GM21367 (cell line): ENCODE data around the gene TFB2M.

ENCODE experiments used
- ATAC-seq: cut with Tn5 transposase; IDR thresholded peaks from one replicate; pipeline ENCODE4 v1.9.1; 2021; ENCODE audit not compliant: unreplicated experiment

TFB2M gene

DNA sequence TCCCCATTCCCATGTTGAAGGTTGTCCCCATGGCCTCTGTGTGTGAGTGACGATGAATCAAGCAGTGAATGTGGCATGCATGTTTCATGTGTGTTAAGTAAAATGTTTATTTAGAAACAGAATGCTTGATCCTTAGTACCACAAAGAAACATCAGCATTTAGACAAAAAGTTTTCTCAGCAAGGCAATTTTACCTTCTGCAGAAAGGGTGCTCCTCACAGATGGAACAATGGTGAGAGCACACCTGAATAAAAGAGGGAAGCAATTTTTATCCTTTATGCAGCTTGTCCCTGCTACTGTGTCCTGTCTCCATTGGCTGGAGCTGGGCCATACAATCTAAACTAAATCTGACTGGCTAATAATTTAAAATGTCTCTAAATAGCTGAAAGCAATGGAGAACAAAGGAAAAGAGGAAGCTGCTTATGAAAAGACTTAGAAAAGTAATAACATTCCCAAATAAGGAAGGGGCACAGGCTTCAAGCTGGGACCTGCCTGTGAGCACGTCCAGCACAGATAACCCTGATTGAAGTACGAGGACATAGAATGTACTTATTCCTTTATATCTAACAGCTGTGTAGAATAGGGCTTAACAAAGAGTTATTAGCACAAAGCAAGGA is 50.6 kb downstream of the TFB2M start:
- no peak for ATAC-seq

DNA sequence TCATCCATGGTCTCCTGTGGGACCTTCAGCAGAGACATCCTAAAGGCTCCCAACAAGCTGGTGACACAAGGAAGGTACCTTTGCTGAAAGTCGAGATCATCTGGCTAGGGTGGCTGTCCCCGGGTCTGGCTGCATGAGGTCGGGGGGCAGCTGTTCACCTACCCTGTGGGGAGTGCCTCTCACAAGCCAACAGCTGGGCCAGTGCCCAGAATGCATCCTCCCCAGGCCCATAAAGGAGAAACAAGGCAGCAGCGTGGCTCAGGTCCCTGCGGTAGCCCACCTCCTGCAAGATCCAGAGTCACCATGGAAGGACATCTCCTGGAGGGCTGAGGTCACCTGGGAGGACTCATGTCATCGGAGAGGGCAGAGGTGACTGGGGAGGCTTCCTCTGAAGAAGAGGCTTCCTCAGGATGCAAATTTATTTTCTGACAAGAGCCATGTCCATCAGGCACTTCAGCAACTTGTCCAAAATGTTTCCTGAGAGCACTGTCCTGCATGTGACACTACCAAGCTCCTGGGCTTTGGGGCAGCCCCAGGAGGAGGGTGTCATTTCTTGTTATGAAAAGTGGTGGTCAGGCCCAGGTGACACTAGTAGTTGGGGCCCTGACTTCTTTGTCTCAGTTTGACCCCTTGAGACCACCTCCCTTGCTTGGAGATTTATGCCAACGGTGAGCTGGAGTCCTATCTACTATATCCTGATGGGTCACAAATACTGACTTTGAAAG is 52.3 kb downstream of the TFB2M start:
- no peak for ATAC-seq

DNA sequence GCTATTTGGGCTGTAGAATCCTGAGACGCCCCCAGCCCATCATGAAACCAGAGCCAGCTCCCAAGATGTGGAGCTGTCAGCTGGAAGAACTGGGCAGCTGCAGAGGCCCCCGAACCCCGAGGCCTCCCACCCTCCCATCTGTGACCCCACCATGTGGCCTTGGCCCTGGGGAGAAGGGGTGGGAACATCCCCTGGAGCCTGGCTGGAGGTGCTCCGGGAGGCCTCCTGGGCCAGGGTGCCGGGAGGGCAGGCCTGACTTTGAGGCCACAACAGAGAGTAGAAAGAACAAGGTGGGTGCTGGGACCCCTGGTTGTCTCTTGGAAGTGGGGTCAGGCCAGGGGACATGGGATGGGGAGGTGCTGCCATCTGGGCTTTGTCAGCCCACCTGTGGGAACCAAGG is 53.0 kb downstream of the TFB2M start:
- ATAC-seq: no peak

DNA sequence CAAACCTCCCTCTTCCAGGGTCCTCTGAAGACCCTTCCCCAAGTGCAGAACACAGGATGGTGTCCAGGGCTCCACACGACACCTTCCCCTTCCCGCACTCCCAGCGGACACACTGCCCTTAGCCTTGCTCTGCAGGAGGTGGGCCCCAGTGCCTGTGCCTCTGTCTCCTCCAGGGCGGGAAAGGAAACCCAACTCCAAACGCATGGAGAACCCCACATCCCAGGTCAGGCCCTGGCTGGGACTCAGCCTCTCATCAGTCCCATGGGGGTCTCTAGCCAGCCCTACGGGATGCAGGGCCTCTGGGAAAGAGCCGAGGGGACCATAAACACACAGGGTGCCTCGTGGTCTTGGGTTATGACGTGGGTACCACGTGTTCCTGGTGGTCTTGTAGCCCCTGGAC is 53.4 kb downstream of the TFB2M start:
- ATAC-seq: no peak

DNA sequence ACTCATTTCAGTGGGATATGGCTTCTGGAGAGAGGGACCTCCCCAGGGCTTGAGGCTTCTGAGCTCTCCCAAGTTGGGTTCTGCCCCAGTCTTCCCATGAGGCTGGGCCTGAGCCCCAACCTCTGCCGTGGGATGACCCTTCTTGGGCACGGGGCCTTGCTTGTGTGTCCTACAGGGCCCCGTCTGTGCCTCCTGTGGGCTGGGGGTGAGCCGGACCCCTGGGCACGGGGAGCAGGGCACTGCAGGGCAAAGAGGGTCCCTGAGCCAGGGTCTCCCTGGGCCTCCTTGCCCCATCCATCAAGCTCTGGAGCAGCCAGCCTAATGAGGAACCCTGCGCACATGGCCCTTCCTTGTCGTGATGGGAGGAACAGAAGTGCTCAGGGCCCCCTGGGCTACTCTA is 53.8 kb downstream of the TFB2M start:
- no peak for ATAC-seq

DNA sequence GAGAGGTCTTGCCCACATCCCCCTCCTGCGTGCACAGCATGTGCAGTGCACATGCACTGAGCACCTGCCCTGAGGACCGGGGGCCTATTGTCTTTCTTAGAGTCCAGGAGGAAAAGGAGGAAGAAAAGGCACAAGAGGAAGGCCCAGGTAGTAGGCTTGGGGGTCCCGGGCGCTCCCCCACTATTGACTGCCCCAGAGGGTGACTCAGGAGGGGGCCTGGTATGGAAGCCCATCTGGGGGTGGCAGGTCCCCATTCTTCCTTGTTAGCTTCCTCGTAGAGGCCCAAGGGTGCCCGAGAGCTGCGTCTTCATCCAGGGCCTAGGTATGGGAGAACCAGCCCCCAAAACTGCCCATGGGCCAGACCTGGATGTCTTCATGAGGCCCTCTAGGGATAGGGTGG is 54.9 kb downstream of the TFB2M start:
- no peak for ATAC-seq

DNA sequence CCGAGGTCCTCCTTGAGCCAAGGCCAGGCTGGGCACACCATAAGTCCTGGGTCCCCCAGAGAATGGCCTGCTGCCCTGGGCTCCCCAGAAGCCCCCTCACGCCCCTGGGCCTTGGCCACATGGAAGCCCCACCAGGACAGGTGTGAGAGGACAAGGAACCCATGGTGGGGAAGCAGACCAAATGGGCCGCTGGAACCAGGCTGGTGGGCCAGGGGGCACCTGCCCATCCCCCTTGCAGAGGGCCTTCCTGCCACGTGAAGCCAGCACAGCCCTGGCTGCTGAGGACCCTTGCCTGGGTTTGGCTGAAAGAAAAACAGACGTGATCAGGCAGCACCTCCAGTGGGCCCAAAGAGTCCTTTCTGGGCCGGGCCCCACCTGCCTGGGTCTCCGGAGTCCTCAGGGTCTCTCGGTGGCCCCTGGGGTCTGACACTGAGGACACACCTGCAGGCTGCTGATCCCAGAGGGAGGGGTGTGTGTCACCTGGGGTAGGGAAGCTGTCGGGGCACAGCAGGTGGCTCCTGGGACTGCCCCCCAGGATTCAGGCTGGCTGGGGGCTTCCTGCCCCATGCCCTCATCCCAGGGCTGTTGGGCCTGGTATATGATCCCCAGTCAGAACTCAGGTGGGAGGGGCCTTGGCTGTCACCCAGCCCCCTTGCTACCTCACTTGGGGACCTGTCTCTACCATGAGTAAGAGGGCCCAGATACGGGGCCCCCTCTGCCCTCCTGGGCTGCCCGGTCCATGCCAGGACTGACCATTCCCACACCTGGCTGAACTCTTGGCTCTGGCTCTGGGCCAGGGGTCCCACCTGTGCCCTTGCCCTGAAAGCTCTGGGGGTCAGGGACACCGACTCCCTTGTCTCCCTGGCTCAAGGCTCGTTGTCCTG is 55.7 kb downstream of the TFB2M start:
- no peak for ATAC-seq

DNA sequence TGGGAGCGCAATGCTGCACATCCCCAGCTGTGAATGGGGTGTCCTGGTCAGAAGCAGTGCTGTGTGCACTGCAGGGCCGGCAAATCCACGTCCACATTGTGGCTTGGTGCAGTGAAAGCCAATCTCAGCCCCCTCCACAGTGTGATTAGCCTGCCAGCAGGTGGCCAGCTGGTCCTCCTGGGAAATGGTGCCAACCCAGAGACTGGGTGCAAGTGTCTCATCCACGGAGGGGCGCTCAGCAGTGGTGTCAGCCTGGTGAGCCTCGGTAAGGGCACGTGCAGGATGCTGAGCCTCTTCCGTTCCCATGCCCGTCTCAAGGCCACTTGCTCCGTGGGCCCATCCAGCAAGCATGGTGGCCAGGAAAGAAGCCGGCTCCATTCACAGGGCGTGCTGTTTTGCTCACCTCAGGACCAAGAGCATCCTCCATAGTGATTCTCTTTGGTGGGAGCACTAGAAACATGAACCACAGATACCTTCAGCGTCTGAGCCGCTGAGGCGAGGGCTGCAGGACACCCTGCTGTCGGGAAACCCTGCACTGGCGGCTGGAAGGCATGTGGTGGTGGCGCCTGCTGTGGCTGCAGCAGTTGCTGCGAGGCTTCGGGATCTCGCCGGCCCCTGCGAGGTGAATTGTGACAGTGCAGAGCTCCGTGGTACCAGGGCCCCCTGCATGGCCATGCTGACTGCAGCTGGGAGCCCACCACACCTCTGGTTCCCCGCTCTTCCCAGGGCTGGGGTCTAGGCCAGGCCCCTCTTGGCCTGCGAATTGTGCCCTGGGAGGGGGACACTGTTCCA is 57.0 kb downstream of the TFB2M start:
- no peak for ATAC-seq

DNA sequence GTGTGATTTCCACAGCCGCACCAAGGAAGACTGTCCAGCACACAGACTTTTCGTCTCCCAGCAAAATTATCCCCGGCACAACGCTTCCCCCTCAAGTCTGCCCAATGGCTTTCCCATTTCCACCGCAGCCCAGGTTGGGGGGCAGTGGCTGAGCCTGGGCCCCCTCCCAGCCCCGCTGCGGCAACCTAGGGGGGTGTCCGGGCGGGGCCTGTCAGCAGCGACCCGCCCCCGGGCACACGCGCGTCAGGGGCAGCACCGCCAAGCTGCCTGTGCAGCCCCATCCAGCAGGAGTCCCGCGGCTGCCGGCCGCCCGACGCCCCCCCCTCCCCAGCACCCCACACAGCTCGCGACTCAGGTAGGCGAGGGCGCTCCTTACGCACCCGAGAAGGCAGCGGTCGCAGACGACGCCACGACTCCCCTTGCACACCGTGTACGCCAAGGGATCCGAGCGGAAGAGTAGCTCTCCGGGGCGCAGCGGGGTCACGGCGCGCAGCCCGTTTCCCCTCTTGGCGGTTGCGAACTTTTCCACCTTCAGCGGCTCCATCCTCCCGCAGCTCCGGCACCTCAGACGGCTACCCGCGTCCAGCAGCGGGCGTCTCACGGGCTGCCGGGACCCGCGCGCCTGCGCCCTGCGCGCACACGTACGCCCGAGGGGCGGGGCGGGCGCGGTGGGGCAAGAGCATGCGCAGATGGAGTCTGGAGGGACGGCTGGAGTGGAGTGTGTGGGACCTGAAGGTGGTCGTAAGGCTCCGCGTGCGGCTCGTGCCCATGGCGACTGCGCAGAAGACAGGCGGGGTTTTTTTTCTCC is 59.2 kb downstream of the TFB2M start, which contains the start of gene SMYD3:
TSS of gene SMYD3 (minus strand) at position 606 of the 808 bp plus-strand sequence.
- ATAC-seq: peak; percentile 83

DNA sequence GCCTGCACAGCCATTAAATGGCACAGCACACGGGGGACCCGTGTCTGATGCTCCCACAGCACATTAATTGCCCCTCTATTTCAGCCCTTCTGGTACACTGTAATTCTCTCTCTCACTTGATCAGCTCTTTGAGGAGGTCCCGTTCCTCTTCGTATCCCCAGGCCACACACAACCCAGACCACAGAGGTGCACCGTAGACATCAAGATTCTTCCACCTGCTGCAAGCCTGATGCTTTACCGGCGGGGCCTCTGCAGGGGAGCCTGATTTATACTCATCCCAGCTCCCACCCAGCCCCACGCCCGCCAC is 59.7 kb downstream of the TFB2M start:
- ATAC-seq: peak; percentile 9

DNA sequence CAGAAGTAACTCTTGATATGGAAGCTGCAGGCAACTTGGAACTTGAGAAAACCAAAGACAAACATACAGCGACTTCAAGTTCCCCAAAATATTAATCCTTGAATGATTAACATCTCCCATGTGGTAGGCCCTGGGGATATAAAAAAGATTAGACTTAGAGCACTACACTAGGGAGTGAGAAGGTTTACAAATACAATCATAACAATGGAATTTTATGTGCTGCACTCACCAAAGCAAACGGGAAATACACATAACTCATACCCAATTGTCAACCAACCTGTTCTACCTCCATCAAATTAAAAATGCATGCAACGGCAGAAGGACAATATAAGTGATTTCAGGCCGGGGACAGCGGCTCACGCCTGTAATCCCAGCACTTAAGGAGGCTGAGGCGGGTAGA is 62.7 kb downstream of the TFB2M start:
- no peak for ATAC-seq

DNA sequence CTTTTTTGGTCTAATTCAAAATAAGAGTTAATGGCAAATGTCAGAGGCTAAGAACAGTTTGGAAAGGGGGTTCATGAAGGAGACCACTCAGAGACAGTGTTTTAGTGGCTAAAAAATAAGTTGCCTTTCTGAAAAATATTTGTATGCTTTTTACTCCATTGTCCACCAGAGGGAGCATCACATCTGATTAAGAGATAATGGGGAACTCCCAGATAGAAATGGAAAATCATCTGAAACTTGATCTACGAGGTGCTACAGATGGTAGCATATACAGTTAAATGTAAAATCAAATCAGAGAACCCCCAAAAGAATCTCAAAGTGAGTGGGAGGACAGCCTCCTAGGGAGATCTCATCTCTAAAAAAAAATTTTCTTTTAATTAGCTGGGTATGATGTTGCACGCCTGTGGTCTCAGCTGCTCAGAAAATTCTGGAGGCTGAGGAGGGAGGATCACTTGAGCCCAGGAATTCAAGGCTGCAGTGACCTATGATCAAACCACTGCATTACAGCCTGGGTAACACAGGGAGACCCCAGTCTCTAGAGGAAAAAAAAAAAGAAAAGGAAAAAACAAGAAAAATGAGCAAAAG is 68.6 kb downstream of the TFB2M start:
- ATAC-seq: peak; percentile 65

DNA sequence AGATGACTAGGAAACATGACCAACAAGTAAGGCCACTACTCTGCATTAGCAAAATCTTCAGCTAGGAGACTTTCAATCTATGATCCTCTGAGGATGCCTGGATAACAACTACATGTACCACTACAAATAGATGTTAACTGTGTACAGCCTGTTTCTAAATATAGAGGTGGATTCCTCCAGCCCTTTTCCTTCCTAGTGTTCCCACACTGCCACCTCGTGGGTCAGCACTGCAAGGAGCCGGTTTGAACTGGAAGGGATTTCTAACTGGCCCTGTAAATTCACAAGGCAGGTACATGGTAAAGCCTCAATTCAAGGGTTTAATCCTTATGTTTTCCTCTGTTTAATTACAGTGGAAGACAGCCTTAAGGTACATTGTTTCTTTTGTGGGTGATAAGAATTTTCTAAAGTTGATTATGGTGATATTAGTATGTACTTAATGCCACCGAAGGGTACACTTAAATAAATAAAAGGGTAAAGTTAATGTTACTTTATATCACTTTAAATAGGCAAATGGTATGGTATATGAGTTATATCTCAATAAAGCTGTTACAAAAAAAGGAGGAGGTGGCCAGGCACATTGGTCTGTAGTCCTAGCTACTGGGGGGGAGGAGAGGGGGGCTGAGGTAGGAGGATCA is 73.3 kb downstream of the TFB2M start:
- ATAC-seq: no peak

DNA sequence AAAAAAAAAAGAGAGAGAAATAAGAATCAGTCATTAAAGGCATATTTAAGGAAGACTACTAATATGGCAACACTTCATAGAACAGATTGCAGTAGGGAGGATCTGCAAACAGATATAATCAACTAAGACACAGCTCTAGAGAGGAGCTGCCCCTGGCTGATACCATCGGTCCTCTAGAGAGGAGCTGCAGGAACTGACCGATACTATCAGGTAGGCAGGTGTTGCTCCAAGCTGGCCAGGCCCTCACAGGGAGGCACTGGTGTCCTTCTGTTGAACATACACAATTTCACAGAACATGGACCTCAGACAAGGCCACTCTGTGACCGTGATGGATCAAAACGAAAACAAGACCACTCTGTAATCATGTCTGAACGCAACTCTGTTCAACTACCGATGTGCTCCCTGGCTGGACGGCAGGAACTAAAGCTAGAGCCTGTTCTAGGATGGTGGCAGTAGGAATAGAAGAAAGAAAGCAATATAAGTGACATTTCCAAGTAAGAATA is 74.5 kb downstream of the TFB2M start:
- no peak for ATAC-seq
